Measurements from ENCODE around the gene UNC5A.
"Not testable (repeated sequence)": the region's sequence is repeated elsewhere in the genome, so short reads cannot be mapped to it uniquely, and the experiment has no call there.

The UNC5A gene

DNA sequence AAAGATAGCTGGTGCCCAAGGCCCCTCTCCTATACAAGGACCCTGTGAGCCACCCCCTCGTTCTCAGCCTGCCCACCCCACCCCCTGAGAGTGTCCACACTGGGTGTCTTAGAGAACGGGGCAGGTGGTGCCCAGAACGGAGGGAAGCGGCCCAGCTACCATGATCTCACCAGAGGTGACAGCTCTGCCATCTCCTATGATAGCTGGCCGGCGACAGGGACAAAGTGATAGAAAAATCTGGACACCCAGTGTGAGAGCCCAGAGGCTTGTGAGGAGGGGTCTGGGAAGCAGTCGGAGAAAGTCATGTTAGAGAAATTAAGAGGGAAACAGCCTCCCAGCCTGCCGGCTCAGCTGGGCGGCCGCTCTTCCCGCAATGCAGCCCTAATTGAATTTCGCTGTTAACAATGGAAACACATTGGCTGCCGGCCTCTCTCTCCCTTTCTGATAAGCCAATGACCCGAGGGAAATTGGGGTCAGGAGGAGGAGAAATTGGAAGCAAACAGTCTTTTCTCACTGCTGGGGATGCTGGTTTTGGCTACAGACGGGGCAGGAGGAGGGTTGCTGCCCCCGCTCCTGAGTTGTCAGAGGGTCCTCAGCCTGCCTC, 56.5 kb downstream of the UNC5A start:
- DNase-seq, result no peak

DNA sequence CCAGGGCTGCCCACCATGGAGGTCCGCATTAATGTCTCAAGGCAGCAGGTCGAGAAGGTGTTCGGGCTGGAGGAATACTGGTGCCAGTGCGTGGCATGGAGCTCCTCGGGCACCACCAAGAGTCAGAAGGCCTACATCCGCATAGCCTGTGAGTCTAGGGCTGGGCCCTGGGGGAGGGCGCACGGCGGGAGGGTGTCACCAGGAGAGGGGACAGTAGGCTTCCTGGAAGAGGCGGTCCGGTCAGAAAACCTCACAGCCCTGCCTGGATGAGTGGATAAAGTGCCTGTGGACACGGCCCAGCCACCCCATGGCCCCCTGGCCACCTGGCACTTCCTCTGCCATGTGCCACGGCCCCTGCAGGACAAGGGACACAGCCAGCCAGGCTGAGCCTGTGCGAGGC, 57.8 kb downstream of the UNC5A start:
- no peak for DNase-seq

DNA sequence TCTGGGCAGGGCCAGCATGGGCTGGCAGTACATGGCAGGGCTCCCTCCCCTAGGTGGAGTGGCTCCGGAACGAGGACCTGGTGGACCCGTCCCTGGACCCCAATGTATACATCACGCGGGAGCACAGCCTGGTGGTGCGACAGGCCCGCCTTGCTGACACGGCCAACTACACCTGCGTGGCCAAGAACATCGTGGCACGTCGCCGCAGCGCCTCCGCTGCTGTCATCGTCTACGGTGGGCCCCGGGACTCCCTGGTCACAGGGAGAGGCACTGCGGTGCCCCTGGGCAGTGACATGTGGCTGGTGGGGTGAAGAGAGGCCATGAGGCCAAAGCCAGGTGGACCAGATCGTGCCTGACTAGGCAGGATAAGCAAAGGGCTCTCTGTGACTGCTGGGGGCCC, 58.4 kb downstream of the UNC5A start:
- no peak for DNase-seq

DNA sequence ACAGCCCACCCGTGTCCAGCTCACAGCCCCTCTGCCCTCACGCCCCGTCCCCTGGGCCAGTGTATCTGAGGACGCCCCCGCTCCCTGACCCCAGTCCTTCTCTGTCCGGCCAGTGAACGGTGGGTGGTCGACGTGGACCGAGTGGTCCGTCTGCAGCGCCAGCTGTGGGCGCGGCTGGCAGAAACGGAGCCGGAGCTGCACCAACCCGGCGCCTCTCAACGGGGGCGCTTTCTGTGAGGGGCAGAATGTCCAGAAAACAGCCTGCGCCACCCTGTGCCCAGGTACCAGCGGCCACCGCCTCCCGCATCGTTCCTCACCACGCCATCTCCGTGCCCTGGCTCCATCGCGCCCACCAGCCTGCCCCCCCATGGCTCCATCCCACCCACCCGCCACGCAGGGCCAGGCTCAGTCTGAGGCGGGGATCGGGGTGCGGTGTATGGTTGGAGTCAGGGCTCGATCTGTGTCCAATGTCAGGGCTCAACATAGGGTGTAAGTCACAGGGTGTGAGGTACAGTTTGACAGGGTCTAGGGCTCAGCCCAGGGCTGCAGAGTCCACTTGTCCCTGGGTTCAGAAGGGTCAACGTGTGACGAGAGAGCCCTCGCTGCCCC, 59.2 kb downstream of the UNC5A start:
- no peak for DNase-seq

DNA sequence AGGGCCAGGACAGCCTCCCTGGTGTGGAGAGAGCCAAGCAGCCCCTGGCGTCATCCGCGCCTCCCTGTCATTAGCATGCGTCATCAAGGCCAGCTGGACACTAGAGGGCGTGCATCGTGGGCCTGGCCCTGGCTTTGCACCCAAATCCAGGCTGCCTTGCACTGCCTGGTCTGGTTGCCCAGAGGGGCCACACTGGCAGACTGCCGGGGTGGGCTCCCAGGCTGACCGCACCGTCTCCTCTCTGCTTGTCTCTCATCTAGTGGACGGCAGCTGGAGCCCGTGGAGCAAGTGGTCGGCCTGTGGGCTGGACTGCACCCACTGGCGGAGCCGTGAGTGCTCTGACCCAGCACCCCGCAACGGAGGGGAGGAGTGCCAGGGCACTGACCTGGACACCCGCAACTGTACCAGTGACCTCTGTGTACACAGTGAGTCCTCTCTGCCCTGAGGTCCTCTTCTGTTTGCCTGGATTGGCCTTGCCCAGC, 59.8 kb downstream of the UNC5A start:
- no peak for DNase-seq

DNA sequence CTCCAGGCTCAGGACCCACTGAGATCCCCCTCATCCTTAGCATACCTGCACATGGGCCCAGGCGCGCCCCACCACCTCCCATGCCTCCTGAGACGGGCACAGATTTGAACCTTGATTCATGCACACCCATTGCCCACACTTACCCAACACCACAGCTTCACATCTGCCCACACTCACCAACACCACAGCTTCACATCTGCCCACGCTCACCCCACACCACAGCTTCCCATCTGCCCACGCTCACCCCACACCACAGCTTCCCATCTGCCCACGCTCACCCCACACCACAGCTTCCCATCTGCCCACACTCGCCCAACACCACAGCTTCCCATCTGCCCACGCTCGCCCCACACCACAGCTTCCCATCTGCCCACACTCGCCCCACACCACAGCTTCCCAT, 60.3 kb downstream of the UNC5A start:
- DNase-seq, result not testable (repeated sequence)

DNA sequence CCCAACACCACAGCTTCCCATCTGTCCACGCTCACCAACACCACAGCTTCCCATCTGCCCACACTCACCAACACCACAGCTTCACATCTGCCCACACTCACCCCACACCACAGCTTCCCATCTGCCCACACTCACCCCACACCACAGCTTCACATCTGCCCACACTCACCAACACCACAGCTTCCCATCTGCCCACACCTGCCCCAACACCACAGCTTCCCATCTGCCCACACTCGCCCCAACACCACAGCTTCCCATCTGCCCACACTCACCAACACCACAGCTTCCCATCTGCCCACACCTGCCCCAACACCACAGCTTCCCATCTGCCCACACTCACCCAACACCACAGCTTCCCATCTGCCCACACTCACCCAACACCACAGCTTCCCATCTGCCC, 62.2 kb downstream of the UNC5A start:
- not testable (repeated sequence) for DNase-seq

DNA sequence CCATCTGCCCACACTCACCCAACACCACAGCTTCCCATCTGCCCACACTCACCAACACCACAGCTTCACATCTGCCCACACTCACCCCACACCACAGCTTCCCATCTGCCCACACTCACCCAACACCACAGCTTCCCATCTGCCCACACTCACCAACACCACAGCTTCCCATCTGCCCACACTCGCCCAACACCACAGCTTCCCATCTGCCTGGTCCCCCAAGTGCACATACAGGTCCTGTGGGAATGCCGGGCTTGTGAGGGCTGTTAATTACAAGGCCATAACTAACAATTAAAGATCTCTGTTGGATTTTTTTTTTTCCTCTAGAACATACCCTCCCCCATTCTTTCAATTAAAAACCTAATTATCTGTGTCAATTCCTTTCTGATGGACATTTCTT, 62.7 kb downstream of the UNC5A start:
- not testable (repeated sequence) for DNase-seq

DNA sequence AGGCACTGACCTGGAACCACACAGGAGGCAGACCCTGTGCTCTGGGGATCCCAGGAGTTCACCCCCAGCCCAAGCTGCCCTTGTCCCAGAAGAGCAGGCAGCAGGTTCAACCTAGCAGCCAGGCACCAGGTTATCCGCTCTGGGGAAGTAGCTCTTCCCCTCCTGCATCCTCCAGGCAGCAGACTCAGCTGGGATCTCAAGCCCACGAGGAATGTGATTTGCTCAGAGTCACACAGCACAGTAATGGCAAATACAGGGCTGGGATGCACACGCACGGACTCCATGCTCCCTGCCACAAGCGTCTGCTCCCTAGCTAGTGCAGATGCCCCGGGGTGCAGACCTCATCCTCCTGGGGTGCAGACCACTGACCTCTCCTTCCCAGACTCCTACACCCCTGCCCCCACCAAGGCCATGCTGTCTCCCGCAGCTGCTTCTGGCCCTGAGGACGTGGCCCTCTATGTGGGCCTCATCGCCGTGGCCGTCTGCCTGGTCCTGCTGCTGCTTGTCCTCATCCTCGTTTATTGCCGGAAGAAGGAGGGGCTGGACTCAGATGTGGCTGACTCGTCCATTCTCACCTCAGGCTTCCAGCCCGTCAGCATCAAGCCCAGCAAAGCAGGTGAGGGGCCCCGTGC, 63.3 kb downstream of the UNC5A start:
- no peak for DNase-seq

DNA sequence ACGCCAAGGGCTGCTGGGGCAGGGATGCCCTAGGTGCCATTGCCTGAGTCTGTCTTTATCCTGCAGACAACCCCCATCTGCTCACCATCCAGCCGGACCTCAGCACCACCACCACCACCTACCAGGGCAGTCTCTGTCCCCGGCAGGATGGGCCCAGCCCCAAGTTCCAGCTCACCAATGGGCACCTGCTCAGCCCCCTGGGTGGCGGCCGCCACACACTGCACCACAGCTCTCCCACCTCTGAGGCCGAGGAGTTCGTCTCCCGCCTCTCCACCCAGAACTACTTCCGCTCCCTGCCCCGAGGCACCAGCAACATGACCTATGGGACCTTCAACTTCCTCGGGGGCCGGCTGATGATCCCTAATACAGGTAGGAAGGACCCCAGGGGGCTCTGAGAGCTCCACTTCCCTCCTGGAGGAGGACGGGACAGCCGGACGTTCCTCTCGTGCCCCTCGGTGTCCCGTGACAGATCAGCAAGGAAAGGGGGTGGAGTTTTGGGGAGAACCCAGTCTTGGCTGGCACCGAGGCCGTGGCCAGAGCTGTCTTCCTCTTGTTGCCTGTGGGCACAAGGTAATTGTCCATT, 63.9 kb downstream of the UNC5A start:
- no peak for DNase-seq

DNA sequence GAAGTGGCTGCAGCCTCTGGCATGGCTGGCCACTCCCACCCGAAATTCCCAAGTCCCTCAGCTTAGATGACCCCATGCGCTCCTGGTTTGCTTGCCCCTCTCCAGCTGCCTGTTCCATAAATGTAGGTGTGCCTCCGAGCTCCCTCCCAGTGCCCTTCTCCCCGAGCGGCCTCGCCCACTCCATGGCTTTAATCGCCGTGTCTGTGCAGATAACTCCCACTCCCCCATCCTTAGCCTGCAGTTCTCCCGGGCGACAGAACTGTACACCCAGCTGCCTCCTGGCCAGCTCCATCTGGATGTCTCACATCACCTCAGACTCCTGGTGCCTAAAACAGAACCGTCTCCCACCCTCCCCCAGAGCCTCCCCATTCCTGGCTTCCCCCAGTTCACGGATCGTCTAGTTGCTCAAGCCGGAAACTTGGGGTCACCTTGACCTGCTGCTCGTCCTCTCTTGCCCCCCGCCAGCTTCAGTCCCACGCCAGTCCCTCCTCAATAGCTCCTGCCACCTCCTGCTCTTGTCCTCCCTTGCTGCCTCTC, 64.7 kb downstream of the UNC5A start:
- DNase-seq, result no peak

DNA sequence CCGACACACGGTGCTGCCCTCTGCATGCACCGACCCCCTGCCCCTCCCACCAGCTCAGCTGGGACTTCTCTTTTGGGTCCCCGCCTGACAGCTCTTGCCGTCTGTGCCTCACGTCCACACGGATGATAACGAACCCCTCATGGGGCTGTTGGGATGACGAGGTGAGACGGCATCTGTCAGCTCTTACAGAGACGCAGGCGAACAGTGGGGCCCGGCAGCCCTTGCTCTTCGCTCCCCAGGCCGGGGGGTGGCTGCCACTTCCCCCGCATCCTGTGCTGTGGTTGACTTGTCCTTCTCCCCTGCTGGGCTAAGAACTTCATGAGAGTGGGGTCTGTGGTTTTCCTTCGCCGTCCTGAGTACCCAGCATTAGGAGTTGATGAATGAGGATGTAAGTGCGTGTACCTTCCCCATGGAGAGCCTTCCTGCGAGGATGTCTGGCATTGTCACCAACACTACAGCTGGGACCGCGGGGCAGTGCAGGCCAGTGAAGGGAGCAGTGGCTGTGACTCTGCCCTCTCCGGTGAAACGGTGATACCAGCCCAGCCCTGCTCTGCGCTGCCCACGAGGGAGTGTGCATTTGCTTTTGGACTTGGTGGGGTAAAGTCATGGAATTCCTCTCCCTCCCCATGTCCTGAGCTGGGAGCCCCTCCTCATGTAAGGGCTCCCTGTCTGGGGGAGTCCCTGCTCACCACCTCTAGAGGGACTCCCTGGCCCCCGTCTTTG, 65.6 kb downstream of the UNC5A start:
- DNase-seq, result no peak

DNA sequence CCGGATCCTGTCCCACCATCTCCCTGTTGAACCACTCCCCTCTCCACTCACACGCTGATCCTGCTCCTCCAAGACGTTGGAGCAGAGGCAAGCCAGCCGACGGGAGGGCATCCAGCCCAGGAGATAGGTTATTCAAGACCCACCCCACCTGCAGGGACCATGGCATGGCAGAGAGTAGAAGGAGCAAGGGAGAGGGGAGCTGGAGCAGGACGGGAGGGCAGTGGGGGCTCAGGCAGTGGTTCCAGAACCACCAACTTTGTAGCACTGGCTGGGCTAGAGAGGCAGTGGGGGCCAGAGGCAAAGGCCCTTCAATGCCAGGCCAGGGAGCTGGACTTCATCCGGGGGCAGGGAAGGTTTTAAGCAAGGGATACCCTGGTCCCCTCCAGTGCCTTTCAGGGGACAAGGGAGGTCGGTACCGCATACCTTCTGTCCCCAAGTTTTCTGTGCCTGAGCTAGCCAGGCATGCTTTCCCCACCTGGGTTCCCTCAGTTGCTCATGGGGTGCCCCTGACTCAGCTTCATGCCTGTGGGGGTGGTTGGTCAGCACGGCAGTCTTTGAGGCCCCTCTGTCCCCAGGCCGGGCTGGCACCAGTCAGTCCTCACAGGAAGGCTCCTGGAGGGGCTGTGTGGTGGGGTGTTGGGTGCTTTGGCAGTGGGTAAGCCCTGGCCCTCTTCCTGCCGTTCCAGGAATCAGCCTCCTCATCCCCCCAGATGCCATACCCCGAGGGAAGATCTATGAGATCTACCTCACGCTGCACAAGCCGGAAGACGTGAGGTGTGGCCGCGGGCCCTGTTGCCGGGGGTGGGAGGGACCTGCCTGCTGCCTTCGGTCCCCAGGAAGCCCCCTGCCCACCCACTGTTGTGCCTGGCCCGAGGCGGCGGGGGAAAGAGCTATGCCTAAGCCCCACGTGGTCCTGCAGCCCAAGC, 66.4 kb downstream of the UNC5A start:
- DNase-seq, result no peak

DNA sequence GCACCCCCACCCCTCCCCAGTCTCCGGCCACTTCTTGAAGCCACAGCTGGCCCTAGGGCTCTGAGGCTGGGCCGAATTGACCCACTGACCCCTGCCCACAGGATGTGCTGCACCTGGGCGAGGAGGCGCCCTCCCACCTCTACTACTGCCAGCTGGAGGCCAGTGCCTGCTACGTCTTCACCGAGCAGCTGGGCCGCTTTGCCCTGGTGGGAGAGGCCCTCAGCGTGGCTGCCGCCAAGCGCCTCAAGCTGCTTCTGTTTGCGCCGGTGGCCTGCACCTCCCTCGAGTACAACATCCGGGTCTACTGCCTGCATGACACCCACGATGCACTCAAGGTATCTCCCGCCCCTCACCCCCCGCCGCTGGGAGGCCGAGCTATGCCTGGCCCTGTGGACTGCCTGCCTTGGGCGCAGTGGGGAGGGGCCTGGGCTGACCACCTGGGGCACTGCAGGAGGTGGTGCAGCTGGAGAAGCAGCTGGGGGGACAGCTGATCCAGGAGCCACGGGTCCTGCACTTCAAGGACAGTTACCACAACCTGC, 67.5 kb downstream of the UNC5A start:
- no peak for DNase-seq

DNA sequence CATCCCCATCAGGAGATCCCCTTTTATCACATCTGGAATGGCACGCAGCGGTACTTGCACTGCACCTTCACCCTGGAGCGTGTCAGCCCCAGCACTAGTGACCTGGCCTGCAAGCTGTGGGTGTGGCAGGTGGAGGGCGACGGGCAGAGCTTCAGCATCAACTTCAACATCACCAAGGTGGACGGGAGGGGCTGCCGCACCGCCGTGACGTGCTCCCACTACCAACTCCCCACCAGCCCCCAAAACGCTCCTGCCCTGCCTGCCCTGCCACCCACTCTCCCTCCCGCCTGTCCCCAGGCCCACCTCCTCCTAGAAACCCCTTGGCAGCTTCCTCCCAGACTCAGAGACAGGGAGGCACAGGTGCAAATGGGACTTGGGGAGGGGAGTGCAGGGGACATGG, 68.1 kb downstream of the UNC5A start:
- no peak for DNase-seq

DNA sequence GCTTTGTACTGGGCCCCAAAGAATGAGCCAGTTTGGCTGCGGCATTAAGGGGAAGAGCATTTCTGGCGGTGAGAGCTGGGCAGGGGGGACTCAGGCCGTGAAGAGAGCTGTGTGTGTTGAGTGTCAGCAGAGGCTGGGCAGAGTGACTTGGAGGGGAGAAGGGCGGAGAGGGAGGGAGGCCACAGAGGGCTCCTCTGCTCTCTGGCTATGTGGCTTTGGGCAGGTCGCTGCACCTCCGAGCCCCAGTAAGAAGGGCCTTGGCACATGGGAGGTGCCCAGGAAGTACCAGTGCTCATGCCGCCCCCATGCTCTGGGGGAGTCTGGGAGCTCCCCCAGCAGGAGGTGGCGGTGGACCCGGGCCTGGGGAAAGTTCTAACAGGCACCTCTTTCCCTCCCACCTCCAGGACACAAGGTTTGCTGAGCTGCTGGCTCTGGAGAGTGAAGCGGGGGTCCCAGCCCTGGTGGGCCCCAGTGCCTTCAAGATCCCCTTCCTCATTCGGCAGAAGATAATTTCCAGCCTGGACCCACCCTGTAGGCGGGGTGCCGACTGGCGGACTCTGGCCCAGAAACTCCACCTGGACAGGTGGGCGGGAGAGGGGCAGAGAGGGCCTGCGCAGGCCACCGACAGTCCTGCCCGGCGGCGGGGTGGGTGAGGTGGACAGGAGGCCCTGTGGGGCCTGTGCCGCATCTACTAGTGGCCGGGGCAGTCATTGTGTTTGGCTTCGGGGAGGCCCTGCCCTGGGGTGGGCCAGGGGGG, 68.7 kb downstream of the UNC5A start:
- DNase-seq, result no peak

DNA sequence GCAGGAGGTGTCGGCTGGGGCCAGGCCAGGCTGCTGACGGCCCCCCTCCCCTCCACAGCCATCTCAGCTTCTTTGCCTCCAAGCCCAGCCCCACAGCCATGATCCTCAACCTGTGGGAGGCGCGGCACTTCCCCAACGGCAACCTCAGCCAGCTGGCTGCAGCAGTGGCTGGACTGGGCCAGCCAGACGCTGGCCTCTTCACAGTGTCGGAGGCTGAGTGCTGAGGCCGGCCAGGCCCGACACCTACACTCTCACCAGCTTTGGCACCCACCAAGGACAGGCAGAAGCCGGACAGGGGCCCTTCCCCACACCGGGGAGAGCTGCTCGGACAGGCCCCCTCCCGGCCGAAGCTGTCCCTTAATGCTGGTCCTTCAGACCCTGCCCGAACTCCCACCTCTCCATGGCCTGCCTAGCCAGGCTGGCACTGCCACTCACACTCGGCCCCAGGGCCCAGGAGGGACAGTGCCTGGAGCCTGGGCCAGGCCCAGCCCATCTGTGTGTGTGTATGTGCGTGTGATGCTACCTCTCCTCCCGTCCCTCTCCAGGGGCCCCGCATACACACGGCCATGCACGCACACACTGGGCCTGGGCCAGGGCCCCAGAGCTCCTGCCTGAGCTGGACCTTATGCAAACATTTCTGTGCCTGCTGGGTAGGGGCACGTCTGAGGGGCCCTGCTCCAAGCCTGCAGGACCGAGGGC, 69.5 kb downstream of the UNC5A start:
- DNase-seq, result no peak

DNA sequence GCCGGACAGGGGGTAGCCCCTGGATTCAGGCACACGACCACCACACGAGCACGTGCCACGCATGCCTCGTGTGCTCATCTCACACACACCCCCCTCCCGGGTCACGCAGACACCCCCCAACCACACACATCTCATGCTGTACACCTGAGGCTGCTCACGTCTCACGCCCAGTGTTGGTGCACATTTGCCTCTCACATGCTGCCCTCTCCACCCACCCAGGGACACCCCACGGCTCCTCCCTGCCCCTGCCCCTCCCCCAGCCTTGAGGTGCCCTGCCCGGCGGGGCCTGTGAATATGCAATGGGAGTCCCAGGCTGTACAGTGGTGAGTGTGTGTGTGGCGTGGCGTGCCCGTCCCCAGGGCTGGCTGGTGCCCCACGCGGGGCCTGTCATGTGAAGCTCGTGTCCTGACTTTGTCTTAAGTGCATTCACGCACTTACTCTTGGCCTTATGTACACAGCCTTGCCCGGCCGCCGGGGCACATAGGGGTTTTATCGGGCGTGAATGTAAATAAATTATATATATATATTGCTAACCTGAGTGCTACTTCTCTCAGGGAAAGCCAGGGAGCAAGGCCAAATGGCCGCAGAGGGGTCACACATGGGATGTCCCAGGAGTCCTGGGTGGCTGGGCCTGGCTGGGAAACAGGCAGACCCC, 70.1 kb downstream of the UNC5A start:
- DNase-seq, result no peak

DNA sequence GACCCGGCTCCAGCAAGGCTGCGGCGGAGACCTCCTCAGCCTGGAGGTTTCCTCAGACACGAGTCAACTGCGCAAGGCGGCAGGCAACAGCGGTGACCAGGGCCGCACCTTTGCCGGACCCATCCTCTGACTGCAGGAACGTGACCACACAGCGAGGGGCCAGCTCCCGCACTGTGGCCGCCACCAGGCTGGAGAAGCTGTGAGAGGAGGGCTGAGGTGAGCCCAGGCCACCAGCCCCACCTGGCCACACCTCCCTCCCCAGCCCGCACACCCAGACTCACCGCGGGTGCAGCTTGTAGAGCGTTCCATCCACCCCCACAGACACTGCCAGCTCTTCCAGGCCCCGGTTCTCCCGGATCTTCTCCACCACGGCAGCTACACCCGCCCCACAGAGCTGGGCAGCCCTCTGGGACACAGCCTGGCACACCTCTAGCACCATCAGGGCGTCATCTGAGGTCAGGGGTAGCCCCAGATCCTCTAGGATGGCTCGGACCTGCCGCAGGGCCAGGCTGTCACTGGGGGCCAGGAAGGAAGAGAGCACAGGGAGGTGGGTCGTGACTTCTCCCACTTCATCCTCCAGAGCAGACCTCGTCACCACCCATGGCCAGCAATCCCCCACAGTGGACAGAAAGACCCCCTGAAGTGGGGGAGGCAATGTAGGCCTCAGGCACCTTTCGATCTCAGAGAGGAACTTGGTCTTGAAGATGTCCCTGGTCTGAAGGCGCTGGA, 70.8 kb downstream of the UNC5A start:
- no peak for DNase-seq
